GM21447 (cell line): ENCODE results near the gene ABTB2.
"Not testable (repeated sequence)": the region's sequence is repeated elsewhere in the genome, so short reads cannot be mapped to it uniquely, and the experiment has no call there.

Source experiments
- ATAC-seq: cut with Tn5 transposase; IDR thresholded peaks from one replicate; pipeline ENCODE4 v1.9.1; 2021; ENCODE audit not compliant: unreplicated experiment

The ABTB2 gene

DNA sequence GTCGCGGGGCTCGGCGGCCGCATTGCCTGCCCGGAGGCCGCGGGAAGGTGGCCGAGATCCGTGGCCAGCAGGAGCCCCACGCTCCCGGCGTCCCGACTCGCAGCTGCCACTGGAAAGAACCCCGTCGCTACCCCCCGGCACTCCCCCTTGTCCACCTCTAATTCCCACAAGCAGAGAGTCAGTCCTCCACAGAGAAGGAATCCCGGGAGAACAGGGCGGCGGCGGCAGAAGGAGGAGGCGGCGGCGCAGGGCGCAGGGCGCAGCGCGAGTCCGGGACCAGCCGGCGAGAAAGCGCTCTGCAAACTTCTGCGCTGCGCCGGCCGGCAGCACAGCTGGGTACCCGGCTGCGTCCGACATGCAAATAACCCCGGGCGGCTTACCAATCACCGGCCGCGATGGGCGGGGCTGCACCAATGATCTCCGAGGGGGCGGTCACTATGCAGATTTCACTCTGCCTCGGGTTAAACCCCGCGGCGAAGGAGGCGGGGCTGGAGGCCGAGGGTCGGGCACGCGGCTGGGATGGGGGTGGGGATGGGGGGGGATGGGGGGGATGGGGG, at the start of gene ABTB2:
TSS of gene ABTB2 (minus strand) at position 310 of the 557 bp plus-strand sequence.
- peak; percentile 79 for ATAC-seq

DNA sequence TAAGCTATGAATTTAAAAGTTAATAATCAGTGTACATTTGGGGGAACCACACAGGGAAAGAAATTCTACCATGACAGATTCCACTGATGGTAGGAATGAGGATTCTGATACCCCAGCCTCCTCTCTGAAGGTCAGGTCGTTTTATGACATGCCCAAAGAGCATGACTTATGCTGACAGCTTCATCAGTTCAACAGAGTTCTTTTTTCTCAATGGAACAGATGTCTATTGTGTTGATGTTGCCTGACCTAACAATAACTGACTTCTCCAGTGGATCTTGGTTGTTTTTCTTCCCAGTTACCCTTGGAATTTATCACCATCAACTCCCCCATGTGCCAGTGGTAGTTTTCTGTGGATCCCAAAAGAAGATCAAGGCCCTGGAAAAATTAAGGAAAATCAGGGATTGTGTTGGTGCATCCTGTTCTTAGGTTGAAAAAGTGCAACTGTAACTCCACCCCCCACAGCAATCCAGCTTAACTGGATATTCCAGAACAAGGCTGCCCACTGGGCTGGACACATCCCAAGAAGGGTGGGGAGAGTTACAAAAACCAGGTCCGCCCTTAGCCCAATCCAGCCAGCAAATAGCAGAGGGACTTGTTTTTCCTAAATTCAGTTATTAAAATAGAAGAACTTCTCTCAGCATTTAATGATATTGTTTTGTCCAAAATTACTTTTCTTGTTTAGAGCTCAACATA, 49.5 kb upstream of the ABTB2 start:
- ATAC-seq: no peak

DNA sequence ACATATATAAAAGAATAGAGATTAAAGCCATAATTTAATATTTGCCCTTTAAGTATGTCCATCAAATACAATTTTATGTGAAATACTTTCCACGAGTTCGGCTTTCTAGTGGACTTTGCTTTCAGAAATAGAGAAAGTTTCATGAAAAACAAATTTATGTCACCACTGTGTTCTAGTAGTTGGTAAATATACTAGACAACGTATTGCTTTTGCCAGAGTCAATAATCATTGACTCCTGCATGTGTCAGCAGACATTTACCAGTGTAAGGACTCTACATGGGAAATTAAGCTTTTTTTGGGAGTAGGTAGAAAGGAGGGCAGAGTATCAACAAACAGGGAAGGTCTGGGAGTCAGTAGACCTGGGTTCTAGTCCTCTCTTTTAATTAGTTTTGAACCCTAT, 48.6 kb upstream of the ABTB2 start:
- ATAC-seq: no peak

DNA sequence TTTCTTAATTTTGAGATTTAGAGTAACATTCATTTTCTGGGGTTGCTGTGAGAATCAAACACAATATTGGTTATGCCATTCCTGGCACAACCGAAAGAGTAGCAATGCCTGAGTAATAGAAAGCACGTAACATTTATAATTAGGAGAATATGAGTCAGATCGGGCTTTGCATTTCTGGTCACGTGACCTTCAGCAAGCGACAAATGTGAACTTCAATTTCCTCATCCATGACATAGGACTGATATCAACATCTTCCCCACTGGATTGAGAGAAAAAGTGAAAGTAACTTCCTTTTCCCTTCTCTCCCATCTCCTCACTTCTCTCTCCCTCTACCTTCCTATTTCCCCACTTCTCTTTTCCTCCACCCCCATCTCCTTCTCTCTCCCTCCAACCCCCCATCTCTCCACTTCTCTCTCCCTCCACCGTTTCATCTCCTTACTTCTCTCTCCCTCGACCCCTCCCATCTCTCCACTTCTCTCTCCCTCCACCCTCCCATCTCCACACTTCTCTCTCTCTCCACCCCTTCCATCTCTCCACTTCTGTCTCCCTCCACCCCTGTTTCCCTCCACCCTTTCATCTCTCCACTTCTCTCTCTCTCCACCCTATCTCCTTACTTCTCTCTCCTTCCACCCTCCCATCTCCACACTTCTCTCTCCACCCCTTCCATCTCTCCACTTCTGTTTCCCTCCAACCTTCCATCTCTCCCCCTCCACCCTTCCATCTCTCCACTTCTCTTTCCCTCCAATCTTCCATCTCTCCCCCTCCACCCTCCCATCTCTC, 47.5 kb upstream of the ABTB2 start:
- no peak for ATAC-seq

DNA sequence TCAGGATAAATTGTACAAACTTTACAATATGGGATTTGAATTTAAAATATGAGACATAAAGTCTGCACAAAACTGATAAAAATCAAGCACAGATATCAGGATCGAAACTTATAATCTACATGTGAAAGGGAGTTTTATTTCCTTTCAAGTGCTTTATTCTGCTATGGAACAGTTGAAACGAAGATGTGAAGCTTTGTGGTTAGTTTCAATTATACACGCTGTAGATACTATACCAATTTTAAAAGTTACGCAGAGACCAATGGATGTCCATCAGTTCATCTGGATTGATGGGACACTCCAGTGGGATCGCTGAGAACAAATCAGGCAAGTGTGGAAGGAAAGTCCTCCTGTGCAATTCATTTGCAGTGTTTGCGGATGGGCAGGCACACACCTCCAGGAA, 46.5 kb upstream of the ABTB2 start:
- no peak for ATAC-seq

DNA sequence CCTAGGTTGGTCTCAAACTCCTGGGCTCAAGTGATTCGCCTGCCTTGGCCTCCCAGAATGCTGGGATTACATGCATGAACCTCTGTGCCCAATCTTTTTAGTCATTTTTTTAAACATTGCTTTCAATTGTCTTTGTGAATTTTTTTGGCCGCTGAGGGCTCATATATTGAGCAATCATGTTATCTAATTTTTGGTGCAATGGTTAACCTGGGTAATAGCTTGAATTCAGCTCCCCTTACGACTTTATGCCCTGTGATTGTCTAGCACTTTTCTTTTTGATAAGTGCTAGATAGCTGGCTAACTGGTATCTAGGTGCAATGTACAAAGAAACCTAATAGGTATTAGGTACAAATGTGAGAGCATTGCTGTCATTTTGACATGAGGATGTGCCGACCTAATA, 45.6 kb upstream of the ABTB2 start:
- ATAC-seq: no peak

DNA sequence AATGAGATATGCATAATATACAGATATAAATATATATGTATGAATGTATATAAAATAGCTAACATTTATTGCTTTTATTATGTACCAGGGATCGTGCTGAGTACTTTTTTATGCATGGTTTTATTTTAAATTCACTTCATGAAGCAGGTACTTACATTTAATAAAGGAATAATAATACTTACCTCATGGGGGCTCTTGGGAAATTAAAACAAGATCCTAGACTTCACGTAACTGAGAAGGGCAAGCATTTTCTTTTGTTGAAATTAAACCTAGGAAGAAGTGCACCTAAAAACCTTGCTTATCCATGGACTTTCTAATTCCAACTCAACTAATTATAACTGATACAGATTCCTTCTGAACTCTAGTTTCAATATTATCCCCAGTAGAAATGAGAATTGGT, 40.0 kb upstream of the ABTB2 start:
- ATAC-seq: no peak

DNA sequence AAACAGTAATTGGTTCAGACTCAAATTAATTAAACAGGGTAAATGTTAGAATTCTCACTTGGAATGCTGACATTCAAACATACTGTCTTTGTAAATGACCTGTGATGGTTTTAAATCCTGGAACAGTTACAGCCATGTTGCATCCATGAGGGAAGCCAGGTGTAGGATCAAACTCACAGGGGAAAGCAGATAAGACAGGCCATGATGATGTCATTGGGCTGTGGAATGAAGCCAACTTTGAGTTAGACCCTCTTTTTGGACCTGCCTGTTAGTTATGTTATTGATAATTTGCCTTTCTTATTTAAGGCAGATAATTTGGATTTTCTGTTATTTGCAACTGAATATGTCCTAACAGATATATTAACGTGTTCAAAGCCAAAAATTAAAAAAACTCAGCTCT, 39.3 kb upstream of the ABTB2 start:
- ATAC-seq: no peak

DNA sequence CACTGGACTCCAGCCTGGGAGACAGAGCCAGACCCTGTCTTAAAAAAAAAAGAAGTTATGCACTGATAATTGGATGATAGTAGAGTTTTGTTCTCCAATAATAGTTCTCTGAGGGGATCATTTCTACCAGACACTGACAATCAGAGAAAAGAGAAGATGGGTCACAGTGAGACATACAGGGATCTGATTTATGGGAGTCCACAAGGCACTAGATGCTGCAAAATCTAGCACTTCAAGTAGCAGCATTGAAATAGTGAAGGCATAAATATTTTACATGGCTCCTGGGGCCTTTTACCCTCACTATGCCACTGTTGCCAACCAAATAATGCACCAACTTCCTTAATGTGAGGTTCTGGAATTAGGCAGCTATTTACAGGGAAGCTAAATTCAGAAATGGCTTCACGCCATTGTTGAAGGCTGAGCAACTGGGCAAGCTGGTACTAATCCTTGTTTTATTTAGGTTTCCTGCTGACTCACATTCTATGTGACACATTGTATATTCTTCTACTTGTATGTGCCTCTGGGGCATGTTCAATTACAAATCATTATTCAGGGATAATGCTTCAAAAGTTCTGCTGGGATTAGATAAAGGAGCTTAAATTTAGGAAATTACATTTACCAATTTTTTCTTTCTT, 38.2 kb upstream of the ABTB2 start:
- no peak for ATAC-seq

DNA sequence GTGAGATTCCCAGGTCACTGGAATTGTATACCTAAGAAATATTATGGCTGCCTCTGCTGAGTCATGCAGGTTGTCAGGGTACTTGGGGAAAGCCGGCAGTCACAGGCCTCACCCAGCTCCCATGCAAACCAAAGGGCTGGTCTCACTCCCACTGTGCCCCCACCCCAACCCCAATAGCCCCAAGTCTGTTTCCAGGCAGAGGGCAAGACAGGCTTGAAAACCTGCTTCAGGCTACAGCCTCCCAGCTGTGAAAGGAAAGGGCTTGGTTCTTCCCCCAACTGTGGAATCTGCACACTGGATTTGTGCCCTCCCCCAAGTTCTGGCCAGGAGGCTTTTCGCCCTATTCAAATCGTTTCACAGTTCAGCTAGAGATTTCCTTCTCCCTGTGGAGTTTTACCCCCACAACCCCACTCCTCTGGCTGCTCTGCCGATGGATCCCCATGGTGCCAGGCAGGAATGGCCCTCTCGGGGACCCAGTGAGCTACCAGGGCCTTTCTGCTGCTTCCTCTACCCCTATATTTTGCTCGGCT, 37.0 kb upstream of the ABTB2 start:
- no peak for ATAC-seq

DNA sequence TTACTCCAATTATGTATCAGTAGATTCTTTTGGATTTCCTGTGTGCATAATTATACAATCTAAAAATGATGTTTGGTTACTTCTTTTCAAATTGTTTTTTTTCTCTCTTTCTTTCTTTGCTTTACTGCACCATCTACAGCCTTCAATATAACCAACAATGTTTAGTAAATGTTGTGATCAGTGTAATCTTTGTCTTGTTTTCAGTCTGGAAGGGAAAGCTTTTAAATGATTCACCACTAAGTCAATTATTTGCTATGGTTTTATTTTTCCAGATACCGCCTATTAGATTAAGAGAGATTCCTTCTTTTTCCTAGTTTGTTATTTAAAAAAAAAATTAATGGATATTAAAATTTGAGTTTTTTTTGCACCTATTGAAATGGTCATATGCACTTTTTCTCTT, 29.8 kb upstream of the ABTB2 start:
- no peak for ATAC-seq

DNA sequence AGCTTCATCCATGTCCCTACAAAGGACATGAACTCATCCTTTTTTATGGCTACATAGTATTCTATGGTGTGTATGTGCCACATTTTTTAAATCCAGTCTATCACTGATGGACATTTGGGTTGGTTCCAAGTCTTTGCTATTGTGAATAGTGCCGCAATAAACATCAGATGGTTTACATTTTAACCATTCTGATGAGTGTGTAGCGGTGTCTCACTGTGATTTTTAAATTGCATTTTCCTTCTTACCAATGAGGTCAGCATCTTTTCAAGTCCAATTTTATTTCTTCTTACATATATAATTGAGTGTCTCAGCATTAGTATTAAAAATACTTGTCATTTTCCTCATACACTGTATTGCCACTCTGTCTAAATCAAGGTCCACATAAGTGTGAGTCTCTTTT, 28.5 kb upstream of the ABTB2 start:
- ATAC-seq: not testable (repeated sequence)

DNA sequence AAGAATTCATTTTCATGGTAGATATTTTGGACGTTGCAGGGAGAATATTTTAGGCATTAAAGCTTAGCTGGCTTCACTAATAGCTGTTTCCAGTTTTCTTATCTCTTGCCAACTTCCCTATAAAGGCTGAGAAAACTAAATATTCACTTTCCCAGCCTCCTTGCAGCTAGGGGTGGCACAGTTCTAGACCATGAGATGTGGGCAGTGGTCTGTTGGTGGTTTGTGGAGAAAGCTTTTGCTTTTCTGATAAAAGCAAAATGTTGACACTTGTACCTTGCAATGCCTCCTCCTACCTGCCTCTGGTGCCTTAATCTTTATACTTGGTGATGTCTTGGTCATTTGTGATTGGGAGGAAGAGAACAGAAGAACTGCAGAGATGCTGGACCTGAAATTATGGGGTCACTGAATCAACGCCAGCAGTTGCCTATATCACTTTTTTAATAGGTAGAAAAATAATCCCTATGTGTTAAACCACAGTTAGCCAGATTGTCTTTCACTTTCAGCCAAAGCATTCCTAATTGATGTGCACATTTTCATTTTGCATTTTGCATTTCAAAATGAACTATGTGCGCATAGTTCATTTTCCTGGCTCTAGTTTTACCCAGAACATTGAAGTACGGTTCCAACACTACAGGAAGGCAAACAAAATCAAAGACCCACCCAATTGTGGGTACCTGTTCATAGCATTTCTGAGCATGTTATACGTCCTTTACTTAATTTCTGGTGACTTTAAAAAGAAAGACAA, 24.9 kb upstream of the ABTB2 start:
- ATAC-seq: no peak

DNA sequence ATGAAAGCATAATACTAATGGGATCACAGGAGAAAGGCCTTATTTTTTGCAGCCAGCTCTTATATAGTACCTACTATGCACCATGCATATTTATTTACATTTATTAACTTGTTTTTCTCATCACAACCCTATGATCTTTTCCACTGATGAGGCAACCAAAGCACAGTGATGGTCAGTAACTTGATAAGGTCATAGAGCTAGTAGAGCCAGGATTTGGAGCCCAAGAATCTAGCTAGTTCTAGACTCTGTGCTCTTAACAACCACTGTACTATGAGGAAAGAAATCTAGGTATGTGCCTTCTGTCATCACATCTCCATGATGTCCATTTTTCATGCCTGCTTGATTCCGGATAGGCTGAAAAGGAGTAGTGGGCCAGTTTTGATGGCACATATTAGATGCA, 24.0 kb upstream of the ABTB2 start:
- ATAC-seq: no peak

DNA sequence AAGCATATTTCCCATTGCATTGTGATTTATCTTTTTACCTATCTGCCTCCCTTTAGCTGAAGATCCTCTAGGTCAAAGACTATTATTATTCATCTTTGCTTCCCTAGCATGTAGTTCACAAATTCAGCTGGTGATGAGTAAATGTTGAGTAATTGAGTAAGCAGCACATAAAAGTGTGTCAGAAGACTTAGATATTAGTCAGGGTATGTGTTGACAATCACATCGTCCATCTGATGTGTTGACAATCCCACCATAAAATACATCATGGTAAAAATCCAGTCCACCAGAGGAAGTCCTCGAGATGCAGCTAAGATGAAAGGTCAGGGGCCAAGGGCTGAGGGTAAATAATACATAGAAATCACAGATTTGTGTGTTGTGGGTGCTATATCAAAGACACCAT, 22.9 kb upstream of the ABTB2 start:
- no peak for ATAC-seq

DNA sequence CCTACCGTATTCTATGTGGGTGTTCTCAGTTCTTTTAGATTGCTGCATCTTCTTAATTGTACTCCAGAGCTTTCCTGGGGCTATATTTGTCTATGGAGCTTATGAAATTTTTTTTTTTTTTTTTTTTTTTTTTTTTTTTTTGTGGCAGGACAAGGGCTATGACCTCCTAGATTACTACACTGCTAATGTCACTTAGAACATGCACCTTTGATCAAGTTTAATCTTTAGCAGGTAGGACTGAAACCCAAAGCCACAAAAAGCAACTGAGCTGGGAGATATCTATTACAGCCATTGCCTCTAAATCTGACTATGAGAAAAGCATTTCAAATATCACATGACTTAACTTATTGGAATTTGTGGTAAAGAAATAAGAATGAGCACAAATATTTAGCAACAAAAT, 21.7 kb upstream of the ABTB2 start:
- no peak for ATAC-seq

DNA sequence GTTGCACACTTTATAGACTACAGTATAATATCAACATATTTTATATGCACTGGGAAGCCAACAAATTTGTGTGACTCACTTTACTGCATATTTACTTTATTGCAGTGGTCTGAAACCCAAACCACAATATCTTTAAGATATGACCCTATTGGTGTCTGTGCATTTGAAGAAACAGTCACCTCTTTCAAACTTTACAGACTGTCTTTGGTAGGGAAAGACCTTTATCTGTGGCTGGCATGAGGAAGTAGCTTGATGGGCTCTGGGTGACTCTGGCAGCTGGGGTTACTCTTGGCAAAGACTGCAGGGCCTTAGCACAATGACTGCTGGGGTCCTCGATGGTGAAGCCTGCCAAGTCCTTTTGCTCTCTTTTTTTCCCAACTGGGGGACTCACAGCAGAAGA, 21.3 kb upstream of the ABTB2 start:
- no peak for ATAC-seq

DNA sequence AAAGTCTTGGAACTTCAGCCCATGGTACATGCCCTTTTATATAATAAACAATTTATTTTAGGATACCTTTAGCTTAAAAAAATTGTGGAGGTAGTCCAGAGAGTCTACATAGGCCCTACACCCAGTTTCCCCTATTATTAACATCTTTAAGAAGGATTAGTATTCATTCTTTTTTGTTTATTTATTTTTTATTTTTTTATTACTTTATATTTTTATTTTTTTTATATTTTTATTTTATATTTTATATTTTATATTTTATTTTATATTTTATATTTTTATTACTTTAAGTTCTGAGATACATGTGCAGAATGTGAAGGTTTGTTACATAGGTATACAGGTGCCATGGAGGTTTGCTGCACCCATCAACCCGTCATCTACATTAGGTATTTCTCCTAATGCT, 15.9 kb upstream of the ABTB2 start:
- no peak for ATAC-seq

DNA sequence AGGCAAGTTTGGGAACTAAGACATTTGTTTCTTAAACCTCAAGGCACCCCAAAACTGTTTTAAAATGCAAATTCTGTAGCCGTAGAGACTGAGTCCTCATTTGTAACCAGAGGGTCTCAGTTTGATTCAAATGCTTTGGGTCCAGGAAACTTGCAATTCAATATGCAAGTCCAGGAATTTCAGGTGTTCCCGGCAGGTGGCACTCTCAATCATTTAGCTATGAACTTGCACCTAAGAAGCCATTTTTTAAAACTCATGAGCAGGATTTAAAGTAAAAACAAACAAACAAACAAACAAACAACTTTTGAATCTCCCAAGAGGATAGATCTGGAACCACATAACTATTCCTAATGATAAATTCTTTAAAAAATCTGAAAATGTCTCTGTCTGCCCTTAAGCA, 8.7 kb upstream of the ABTB2 start:
- ATAC-seq: no peak

DNA sequence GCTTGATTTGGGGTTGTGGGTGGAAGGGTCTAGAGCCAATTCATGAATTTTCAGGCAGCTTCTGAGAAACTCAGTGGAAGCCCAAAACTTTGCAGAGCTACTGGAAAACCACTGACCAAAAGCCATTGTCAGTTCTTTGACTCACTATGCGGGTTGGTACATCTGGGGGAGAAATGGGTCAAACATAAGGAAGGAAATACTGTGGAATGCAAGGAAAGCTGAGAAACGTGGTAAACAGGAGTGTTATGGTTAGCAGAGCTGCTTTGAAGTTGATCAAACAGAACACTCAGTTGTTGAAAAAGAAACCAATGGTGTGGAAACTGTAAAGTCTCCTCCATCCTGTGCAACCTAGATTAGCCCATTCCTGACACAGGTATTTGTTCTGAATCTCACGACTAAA, 6.3 kb upstream of the ABTB2 start:
- ATAC-seq: no peak
